T-cell (primary cell): ENCODE results near the gene SNX32. TPM values are rescaled to one million over a fixed set of nuclear protein-coding genes. Genes with fewer than 3 reads are reported as not detected.

ENCODE experiments used
- ATAC-seq, 4 experiments: fragments of 200-7000 bp in 3 of 4; fragments of 150-1000 bp in 1 of 4; cut with Tn5 transposase; replicated peaks in 1 of 4; 1 replicate in 3 of 4; 2 replicates in 1 of 4; pipeline ENCODE4 v1.10.0; 2021; ENCODE audit warnings: moderate library complexity in 3 of 4, mild to moderate bottlenecking in 2 of 4, moderate number of reproducible peaks in 1 of 4
- CTCF ChIA-PET, 2 donors: fragments of 300-600 bp; sonication (Branson Sonifier 250); formaldehyde crosslinking; loops; one replicate each; lab custom pipeline; 2022; ENCODE audit warnings: antibody characterized with exemption in 2 of 2; lab: Charles Lee
- POLR2A ChIA-PET, 2 donors: fragments of 300-600 bp; sonication (Branson Sonifier 250); formaldehyde crosslinking; loops; one replicate each; lab custom pipeline; 2022; ENCODE audit warnings: antibody characterized with exemption in 2 of 2; lab: Charles Lee
- DNase-seq, 35 experiments: peaks; one replicate each; pipeline versions ENCODE4 v3.0.0 to v3.0.0-alpha.2; 2013 to 2023
- H3K27ac ChIP-seq: one replicate; pipeline ENCODE4 v1.5.1; 2013; ENCODE audit warnings: low read length
- H3K27me3 ChIP-seq, 2 experiments: replicated peaks in 1 of 2; 1 replicate in 1 of 2; 2 replicates in 1 of 2; pipeline versions ENCODE4 v1.6.1 to v1.7.0; 2013; ENCODE audit warnings: low read length in 1 of 2, mixed read lengths in 1 of 2; ENCODE audit not compliant: control insufficient read depth in 2 of 2, insufficient read depth in 2 of 2; ENCODE audit errors: extremely low read depth in 1 of 2
- H3K36me3 ChIP-seq, 2 donors: 1 replicate in 1 of 2; 2 replicates in 1 of 2; pipeline versions ENCODE4 v1.6.1 to v1.7.0; 2013; ENCODE audit warnings: low read length in 1 of 2; ENCODE audit not compliant: control insufficient read depth in 2 of 2, insufficient read depth in 1 of 2; ENCODE audit errors: extremely low read depth in 1 of 2
- H3K4me1 ChIP-seq, 2 experiments: 1 replicate in 1 of 2; 2 replicates in 1 of 2; pipeline versions ENCODE4 v1.6.1 to v1.7.0; 2013; ENCODE audit warnings: low read length in 2 of 2, mixed read lengths in 1 of 2; ENCODE audit not compliant: insufficient read depth in 2 of 2, control insufficient read depth in 1 of 2; ENCODE audit errors: extremely low read depth in 1 of 2
- H3K4me3 ChIP-seq, 2 donors: 1 replicate in 1 of 2; 2 replicates in 1 of 2; pipeline versions ENCODE4 v1.5.1 to v1.7.0; 2013; ENCODE audit warnings: mild to moderate bottlenecking in 2 of 2, low read length in 1 of 2, moderate library complexity in 1 of 2; ENCODE audit not compliant: control insufficient read depth in 1 of 2; ENCODE audit errors: extremely low read depth in 1 of 2
- H3K9me3 ChIP-seq: 2 replicates; pipeline ENCODE4 v1.7.0; 2013
- H3K27ac Mint-ChIP-seq, 2 donors: one replicate each; pipeline ENCODE4 v1.8.0; 2020 to 2021; ENCODE audit warnings: mild to moderate bottlenecking in 2 of 2, mixed read lengths in 2 of 2
- H3K27me3 Mint-ChIP-seq, 2 donors: one replicate each; pipeline ENCODE4 v1.8.0; 2021 to 2022; ENCODE audit warnings: mixed read lengths in 2 of 2
- H3K36me3 Mint-ChIP-seq: one replicate; pipeline ENCODE4 v1.8.0; 2021; ENCODE audit warnings: mixed read lengths
- H3K4me1 Mint-ChIP-seq, 3 donors: one replicate each; pipeline ENCODE4 v1.8.0; 2020 to 2022; ENCODE audit warnings: mixed read lengths in 3 of 3, mild to moderate bottlenecking in 1 of 3
- H3K4me3 Mint-ChIP-seq, 3 donors: one replicate each; pipeline ENCODE4 v1.8.0; 2020 to 2022; ENCODE audit warnings: mild to moderate bottlenecking in 3 of 3, mixed read lengths in 3 of 3, moderate library complexity in 3 of 3
- H3K9me3 Mint-ChIP-seq, 3 donors: one replicate each; pipeline ENCODE4 v1.8.0; 2020 to 2022; ENCODE audit warnings: mixed read lengths in 3 of 3
- WGBS: methylation state at CpG from one replicate; pipeline ENCODE4 v1.1.5; 2013; ENCODE audit warnings: missing lambda C conversion rate; ENCODE audit not compliant: insufficient coverage; 5-methylcytosine and 5-hydroxymethylcytosine counted together
- total RNA-seq, 35 experiments: library from RNA in 6 of 35; stranded (reverse) in 6 of 35; fragments of 120-200 nt in 1 of 35; gene quantifications; one replicate each; pipeline versions ENCODE4 v1.2.1 to v1.2.4 and lab custom pipeline; 2013 to 2026

The SNX32 gene
- total RNA-seq, 5 donors from 2014 or later (not counting 1 experiment from before 2014, with no cell fraction given): 0.26 to 1.4 (median 1.2) TPM

- H3K36me3 Mint-ChIP-seq: peaks cover 15% of the 10 kb centered on the region
- CTCF ChIA-PET: no interaction called here
- H3K27me3 ChIP-seq: no peaks in the 10 kb centered on the region
- no peak for ATAC-seq
- H3K27ac ChIP-seq: no peak overlapping the region
- peaks cover 22 to 55% of the 10 kb centered on the region in 2 donors for H3K36me3 ChIP-seq
- POLR2A ChIA-PET: no interaction called here
- no peak overlapping the region for H3K4me3 ChIP-seq
- no peaks in the 10 kb centered on the region for H3K27me3 Mint-ChIP-seq
- no peaks in the 10 kb centered on the region for H3K9me3 Mint-ChIP-seq
- no peak overlapping the region for H3K27ac Mint-ChIP-seq
- peaks cover 11 to 49% of the 10 kb centered on the region in 2 experiments for H3K4me1 ChIP-seq
- H3K4me1 Mint-ChIP-seq: peaks cover 32 to 35% (median 33%) of the 10 kb centered on the region in 3 donors
- peak overlapping the region; percentile 92 to 97 (median 97) for H3K4me3 Mint-ChIP-seq
- no CpG with 5 or more reads among the region's 5 CpGs for WGBS
- no peaks in the 10 kb centered on the region for H3K9me3 ChIP-seq
- no peak for DNase-seq
Measured at GRCh38 chr11:65862191-65862735, 28.5 kb downstream of the SNX32 start.

- peak overlapping the region in 2 of 3 donors; percentile 55 to 56 for H3K4me3 Mint-ChIP-seq
- no peak for ATAC-seq
- Histone ChIP-seq H3K36me3 (peaks cover 22 to 57% of the 10 kb centered on the region in 2 donors), H3K27me3 (no peaks in the 10 kb centered on the region), H3K27ac (no peak overlapping the region), H3K9me3 (no peaks in the 10 kb centered on the region), H3K4me3 (no peak overlapping the region), H3K4me1 (peaks cover 11 to 49% of the 10 kb centered on the region in 2 experiments)
- H3K27me3 Mint-ChIP-seq: no peaks in the 10 kb centered on the region
- ChIA-PET POLR2A (no interaction called here), CTCF (no interaction called here)
- peaks cover 31 to 34% (median 33%) of the 10 kb centered on the region in 3 donors for H3K4me1 Mint-ChIP-seq
- H3K9me3 Mint-ChIP-seq: no peaks in the 10 kb centered on the region
- DNase-seq: no peak
- 99% methylated on average over 18 of the region's 24 CpGs for WGBS
- H3K27ac Mint-ChIP-seq: peak overlapping the region in 1 of 2 donors; percentile 55
- peaks cover 15% of the 10 kb centered on the region for H3K36me3 Mint-ChIP-seq
Measured at GRCh38 chr11:65862941-65863888, 29.5 kb downstream of the SNX32 start.

GRCh38 chr11:65863889-65864705, 30.3 kb downstream of the SNX32 start:
- Histone ChIP-seq H3K4me1 (peaks cover 6 to 40% of the 10 kb centered on the region in 2 experiments), H3K27me3 (no peaks in the 10 kb centered on the region), H3K4me3 (no peak overlapping the region), H3K36me3 (peaks cover 22 to 57% of the 10 kb centered on the region in 2 donors), H3K9me3 (no peaks in the 10 kb centered on the region), H3K27ac (no peak overlapping the region)
- Mint-ChIP-seq H3K27ac (no peak overlapping the region), H3K4me1 (peaks cover 23 to 26% (median 24%) of the 10 kb centered on the region in 3 donors), H3K9me3 (no peaks in the 10 kb centered on the region), H3K27me3 (no peaks in the 10 kb centered on the region), H3K36me3 (peaks cover 15% of the 10 kb centered on the region), H3K4me3 (no peak overlapping the region)
- ChIA-PET CTCF (no interaction called here), POLR2A (no interaction called here)
- ATAC-seq (no peak), DNase-seq (no peak)
- 100% methylated on average over 4 of the region's 12 CpGs for WGBS

GRCh38 chr11:65864706-65865471, 31.1 kb downstream of the SNX32 start:
- peaks cover 22 to 57% of the 10 kb centered on the region in 2 donors for H3K36me3 ChIP-seq
- no peaks in the 10 kb centered on the region for H3K9me3 ChIP-seq
- H3K27me3 ChIP-seq: no peaks in the 10 kb centered on the region
- ChIA-PET CTCF (no interaction called here), POLR2A (no interaction called here)
- H3K36me3 Mint-ChIP-seq: peaks cover 15% of the 10 kb centered on the region
- H3K4me3 ChIP-seq: no peak overlapping the region
- no peak overlapping the region for H3K4me3 Mint-ChIP-seq
- H3K27ac ChIP-seq: no peak overlapping the region
- peaks cover 20 to 27% (median 21%) of the 10 kb centered on the region in 3 donors for H3K4me1 Mint-ChIP-seq
- H3K9me3 Mint-ChIP-seq: no peaks in the 10 kb centered on the region
- 97% methylated on average over 16 of the region's 18 CpGs for WGBS
- H3K27me3 Mint-ChIP-seq: no peaks in the 10 kb centered on the region
- peaks cover 6 to 32% of the 10 kb centered on the region in 2 experiments for H3K4me1 ChIP-seq
- ATAC-seq: no peak
- H3K27ac Mint-ChIP-seq: no peak overlapping the region
- DNase-seq: no peak

- Mint-ChIP-seq H3K9me3 (no peaks in the 10 kb centered on the region), H3K36me3 (peaks cover 15% of the 10 kb centered on the region), H3K4me3 (no peak overlapping the region), H3K27me3 (no peaks in the 10 kb centered on the region), H3K27ac (no peak overlapping the region), H3K4me1 (peaks cover 17 to 27% (median 19%) of the 10 kb centered on the region in 3 donors)
- Histone ChIP-seq H3K9me3 (no peaks in the 10 kb centered on the region), H3K4me3 (no peak overlapping the region), H3K27ac (no peak overlapping the region), H3K36me3 (peaks cover 22 to 57% of the 10 kb centered on the region in 2 donors), H3K4me1 (peaks cover 6 to 35% of the 10 kb centered on the region in 2 experiments), H3K27me3 (no peaks in the 10 kb centered on the region)
- CTCF ChIA-PET: interaction anchor here in 1 of 2 donors (0.6 kb wide), 1 partner anchor 124 kb away, joined by 4 read pairs; no protein-coding TSS in a partner anchor
- ATAC-seq: no peak
- whole genome bisulfite sequencing: 93% methylated on average over 4 of the region's 9 CpGs
- POLR2A ChIA-PET: no interaction called here
- DNase-seq: no peak
Measured at GRCh38 chr11:65865550-65866172, 31.9 kb downstream of the SNX32 start.
